BLaER1 treated with 17β-estradiol and CSF1 and Interleukin-3, amounts not matched to agents 10 nM and 100 nM (cell line): ENCODE measurements around the gene FGF6.

Experiments used
- H3K27ac ChIP-seq, 11 experiments: shearing (Covaris generic); formaldehyde crosslinking; 2 replicates each; pipeline ENCODE4 v1.8.1; 2022
- H3K27me3 ChIP-seq, 11 experiments: shearing (Covaris generic); formaldehyde crosslinking; 2 replicates each; pipeline ENCODE4 v1.8.1; 2022
- H3K36me3 ChIP-seq, 11 experiments: shearing (Covaris generic); formaldehyde crosslinking; 2 replicates each; pipeline ENCODE4 v1.8.1; 2022
- H3K4me1 ChIP-seq, 10 experiments: shearing (Covaris generic); formaldehyde crosslinking; 2 replicates each; pipeline ENCODE4 v1.8.1; 2022
- H3K4me2 ChIP-seq, 11 experiments: shearing (Covaris generic); formaldehyde crosslinking; 2 replicates each; pipeline ENCODE4 v1.8.1; 2022
- H3K4me3 ChIP-seq, 10 experiments: shearing (Covaris generic); formaldehyde crosslinking; 2 replicates each; pipeline ENCODE4 v1.8.1; 2022
- H3K9ac ChIP-seq, 11 experiments: shearing (Covaris generic); formaldehyde crosslinking; 2 replicates each; pipeline ENCODE4 v1.8.1; 2022
- H3K9me3 ChIP-seq, 11 experiments: shearing (Covaris generic); formaldehyde crosslinking; replicated peaks in 1 of 11; 2 replicates each; pipeline ENCODE4 v1.8.1; 2022
- H4K20me1 ChIP-seq, 11 experiments: shearing (Covaris generic); formaldehyde crosslinking; 2 replicates each; pipeline ENCODE4 v1.8.1; 2022
- Cebpa-rat ChIP-seq, 11 experiments: shearing (Covaris generic); IDR thresholded peaks; 2 replicates each; pipeline ENCODE4 v1.8.1; 2022

FGF6 gene

GRCh38 chr12:4450551-4451112 is 5.0 kb upstream of the FGF6 start:
- Histone ChIP-seq H3K4me3 (peak overlapping the region in 5 of 10 experiments; percentile 4 to 29 (median 18); a peak in 3 of 20 replicates), H3K9ac (no peak overlapping the region), H3K9me3 (peaks cover 21 to 100% (median 93%) of the 10 kb centered on the region in 11 experiments; a peak in 21 of 22 replicates), H3K27me3 (no peaks in the 10 kb centered on the region), H4K20me1 (peaks cover 0 to 32% (median 0%) of the 10 kb centered on the region in 11 experiments; a peak in 1 of 22 replicates), H3K27ac (peak overlapping the region in 2 of 11 experiments; percentile 5 to 26; a peak in 2 of 22 replicates), H3K4me2 (0 out of 22 replicates have a peak overlapping the region, but pooled peaks of 1 of the 11 experiments have one; percentile 6), H3K36me3 (peaks cover 0 to 100% (median 97%) of the 10 kb centered on the region in 11 experiments; a peak in 20 of 22 replicates), H3K4me1 (peaks cover 0 to 39% (median 33%) of the 10 kb centered on the region in 10 experiments; a peak in 18 of 20 replicates)
- TF ChIP-seq Cebpa-rat (IDR thresholded peaks at IDR 0.05): no peak

GRCh38 chr12:4449851-4450221 is 4.2 kb upstream of the FGF6 start:
- H3K9me3 ChIP-seq: peaks cover 21 to 100% (median 99%) of the 10 kb centered on the region in 11 experiments; a peak in 21 of 22 replicates
- no peaks in the 10 kb centered on the region for H3K27me3 ChIP-seq
- peaks cover 0 to 32% (median 0%) of the 10 kb centered on the region in 11 experiments; a peak in 2 of 22 replicates for H4K20me1 ChIP-seq
- H3K27ac ChIP-seq: peak overlapping the region in 2 of 11 experiments; percentile 26 to 33; a peak in 1 of 22 replicates
- peak overlapping the region in 3 of 11 experiments; percentile 5 to 12 (median 6); a peak in 3 of 22 replicates for H3K4me2 ChIP-seq
- TF ChIP-seq Cebpa-rat (IDR thresholded peaks at IDR 0.05): no peak
- no peak overlapping the region for H3K9ac ChIP-seq
- H3K36me3 ChIP-seq: peaks cover 0 to 100% (median 100%) of the 10 kb centered on the region in 11 experiments; a peak in 20 of 22 replicates
- H3K4me3 ChIP-seq: peak overlapping the region in 3 of 10 experiments; percentile 5 to 28 (median 27); a peak in 2 of 20 replicates
- H3K4me1 ChIP-seq: peaks cover 2 to 47% (median 41%) of the 10 kb centered on the region in 10 experiments; a peak in 18 of 20 replicates

GRCh38 chr12:4448943-4449850 is 3.6 kb upstream of the FGF6 start:
- Histone ChIP-seq H3K9ac (no peak overlapping the region), H3K36me3 (peaks cover 0 to 100% (median 100%) of the 10 kb centered on the region in 11 experiments; a peak in 20 of 22 replicates), H3K4me1 (peaks cover 8 to 54% (median 47%) of the 10 kb centered on the region in 10 experiments), H3K4me3 (peak overlapping the region in 5 of 10 experiments; percentile 5 to 28 (median 17); a peak in 3 of 20 replicates), H4K20me1 (peaks cover 0 to 32% (median 0%) of the 10 kb centered on the region in 11 experiments; a peak in 2 of 22 replicates), H3K9me3 (peaks cover 21 to 100% (median 98%) of the 10 kb centered on the region in 11 experiments; a peak in 21 of 22 replicates), H3K27ac (peak overlapping the region in 3 of 11 experiments; percentile 11 to 33 (median 26); a peak in 3 of 22 replicates), H3K27me3 (no peaks in the 10 kb centered on the region), H3K4me2 (peak overlapping the region in 7 of 11 experiments; percentile 5 to 96 (median 41); a peak in 8 of 22 replicates)
- peak in 1 of 11 experiments; percentile 27; a peak in 2 of 22 replicates for TF ChIP-seq Cebpa-rat (IDR thresholded peaks at IDR 0.05)

- H3K36me3 ChIP-seq: peaks cover 0 to 100% (median 100%) of the 10 kb centered on the region in 11 experiments; a peak in 20 of 22 replicates
- H3K4me3 ChIP-seq: peak overlapping the region in 4 of 10 experiments; percentile 12 to 18 (median 17); a peak in 4 of 20 replicates
- no peak for TF ChIP-seq Cebpa-rat (IDR thresholded peaks at IDR 0.05)
- no peak overlapping the region for H3K9ac ChIP-seq
- H3K27ac ChIP-seq: 0 out of 22 replicates have a peak overlapping the region, but pooled peaks of 1 of the 11 experiments have one; percentile 29
- H3K27me3 ChIP-seq: no peaks in the 10 kb centered on the region
- H3K9me3 ChIP-seq: peaks cover 18 to 100% (median 90%) of the 10 kb centered on the region in 11 experiments; a peak in 20 of 22 replicates
- H4K20me1 ChIP-seq: peaks cover 0 to 32% (median 0%) of the 10 kb centered on the region in 11 experiments; a peak in 2 of 22 replicates
- H3K4me1 ChIP-seq: peaks cover 16 to 61% (median 54%) of the 10 kb centered on the region in 10 experiments
- peak overlapping the region in 8 of 11 experiments; percentile 7 to 98 (median 52); a peak in 8 of 22 replicates for H3K4me2 ChIP-seq
Observed at GRCh38 chr12:4448371-4448940, 2.8 kb upstream of the FGF6 start.

- no peak for TF ChIP-seq Cebpa-rat (IDR thresholded peaks at IDR 0.05)
- H4K20me1 ChIP-seq: peaks cover 0 to 28% (median 0%) of the 10 kb centered on the region in 11 experiments; a peak in 2 of 22 replicates
- H3K36me3 ChIP-seq: peaks cover 0 to 98% (median 94%) of the 10 kb centered on the region in 11 experiments; a peak in 20 of 22 replicates
- peak overlapping the region in 6 of 11 experiments; percentile 0 to 51 (median 30); a peak in 7 of 22 replicates for H3K27ac ChIP-seq
- H3K4me1 ChIP-seq: peaks cover 29 to 70% (median 62%) of the 10 kb centered on the region in 10 experiments
- H3K4me2 ChIP-seq: peak overlapping the region in 9 of 11 experiments; percentile 9 to 98 (median 43); a peak in 13 of 22 replicates
- H3K9me3 ChIP-seq: peaks cover 10 to 87% (median 77%) of the 10 kb centered on the region in 11 experiments; a peak in 19 of 22 replicates
- H3K9ac ChIP-seq: peak overlapping the region in 1 of 11 experiments; percentile 18; a peak in 1 of 22 replicates
- peak overlapping the region in 3 of 10 experiments; percentile 1 to 18 (median 11); a peak in 2 of 20 replicates for H3K4me3 ChIP-seq
- no peaks in the 10 kb centered on the region for H3K27me3 ChIP-seq
Observed at GRCh38 chr12:4447151-4447550, 1.5 kb upstream of the FGF6 start.

GRCh38 chr12:4446335-4446734 is 720 bp upstream of the FGF6 start:
- Histone ChIP-seq H3K27ac (peak overlapping the region in 5 of 11 experiments; percentile 22 to 33 (median 25); a peak in 6 of 22 replicates), H3K36me3 (peaks cover 0 to 89% (median 86%) of the 10 kb centered on the region in 11 experiments; a peak in 20 of 22 replicates), H3K9me3 (peaks cover 10 to 79% (median 69%) of the 10 kb centered on the region in 11 experiments; a peak in 19 of 22 replicates), H3K27me3 (no peaks in the 10 kb centered on the region), H3K4me1 (peaks cover 37 to 71% (median 64%) of the 10 kb centered on the region in 10 experiments), H3K4me3 (peak overlapping the region in 7 of 10 experiments; percentile 14 to 87 (median 82); a peak in 6 of 20 replicates), H4K20me1 (peaks cover 0 to 21% (median 0%) of the 10 kb centered on the region in 11 experiments; a peak in 2 of 22 replicates), H3K4me2 (peak overlapping the region in 9 of 11 experiments; percentile 89 to 99 (median 96); a peak in 18 of 22 replicates), H3K9ac (no peak overlapping the region)
- no peak for TF ChIP-seq Cebpa-rat (IDR thresholded peaks at IDR 0.05)

- peaks cover 0 to 56% (median 46%) of the 10 kb centered on the region in 11 experiments; a peak in 16 of 22 replicates for H3K9me3 ChIP-seq
- H3K9ac ChIP-seq: peak overlapping the region in 9 of 11 experiments; percentile 47 to 90 (median 86); a peak in 17 of 22 replicates
- no peak for TF ChIP-seq Cebpa-rat (IDR thresholded peaks at IDR 0.05)
- H3K4me2 ChIP-seq: peak overlapping the region; percentile 85 to 99 (median 94)
- H3K27ac ChIP-seq: peak overlapping the region in 9 of 11 experiments; percentile 13 to 95 (median 93); a peak in 17 of 22 replicates
- peaks cover 0 to 18% (median 0%) of the 10 kb centered on the region in 11 experiments; a peak in 2 of 22 replicates for H4K20me1 ChIP-seq
- peak overlapping the region in 8 of 10 experiments; percentile 63 to 87 (median 84); a peak in 16 of 20 replicates for H3K4me3 ChIP-seq
- H3K27me3 ChIP-seq: no peaks in the 10 kb centered on the region
- H3K36me3 ChIP-seq: peaks cover 0 to 66% (median 63%) of the 10 kb centered on the region in 11 experiments; a peak in 18 of 22 replicates
- H3K4me1 ChIP-seq: peaks cover 60 to 91% (median 85%) of the 10 kb centered on the region in 10 experiments
Observed at GRCh38 chr12:4444031-4444430, 1.6 kb downstream of the FGF6 start.
